ENCODE data around the gene PLTP.
"Not testable (repeated sequence)": the region's sequence is repeated elsewhere in the genome, so short reads cannot be mapped to it uniquely, and the experiment has no call there.

Gene PLTP

GRCh38 chr20:45886590-45887345 lies 25.2 kb downstream of the PLTP start:
- DNase-seq (ENCODE audit: low read depth, low spot score) = no peak

GRCh38 chr20:45883100-45883469 lies 28.9 kb downstream of the PLTP start:
- peak overlapping the region; percentile 5 for H3K4me3 ChIP-seq (ENCODE audit: low read length)
- DNase-seq (ENCODE audit: low read depth, low spot score) = peak; percentile 50

More at GRCh38 chr20:45886590-45887345, 25.2 kb downstream of the PLTP start:
- H3K4me3 ChIP-seq (ENCODE audit: low read length) = no peak overlapping the region

DNA sequence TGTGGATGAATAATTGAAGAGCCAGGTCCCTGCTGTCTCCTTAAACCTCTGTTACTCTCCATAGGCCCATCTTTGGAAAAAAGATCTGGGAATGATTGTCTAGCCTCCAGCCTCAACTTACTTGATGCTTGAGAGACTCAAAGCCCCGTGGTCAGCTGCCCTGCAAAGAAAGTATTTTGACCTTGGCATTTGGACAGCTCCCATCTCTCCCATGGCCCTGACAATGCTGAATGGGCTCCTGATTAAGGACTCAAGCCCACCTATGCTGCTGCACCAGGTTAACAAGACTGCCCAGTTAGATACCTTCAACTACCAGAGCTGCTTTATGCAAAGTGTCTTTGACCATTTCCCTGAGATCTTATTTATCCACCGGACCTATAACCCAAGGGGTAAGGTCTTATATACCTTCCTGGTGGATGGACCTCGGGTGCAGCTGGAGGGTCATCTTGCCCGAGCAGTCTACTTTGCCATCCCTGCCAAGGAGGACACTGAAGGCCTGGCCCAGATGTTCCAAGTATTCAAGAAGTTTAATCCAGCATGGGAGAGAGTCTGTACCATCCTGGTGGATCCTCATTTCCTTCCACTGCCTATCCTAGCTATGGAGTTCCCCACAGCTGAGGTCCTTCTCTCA lies 29.4 kb downstream of the PLTP start:
- H3K4me3 ChIP-seq (ENCODE audit: low read length) = peak overlapping the region; percentile 5; the same call in 1 of the 2 replicates
- no peak for DNase-seq (ENCODE audit: low read depth, low spot score)

GRCh38 chr20:45880988-45881788 lies 30.8 kb downstream of the PLTP start, which contains the start of gene ZSWIM1:
TSS of gene ZSWIM1 (plus strand) at chr20:45881227. CDS start at chr20:45882593, 1,366 bp downstream.
- DNase-seq (ENCODE audit: low read depth, low spot score) = peak; percentile 99
- peak within 1 kb of the TSS; percentile 69 for H3K4me3 ChIP-seq (ENCODE audit: low read length)

- DNase-seq (ENCODE audit: low read depth, low spot score) = no peak
- H3K4me3 ChIP-seq (ENCODE audit: low read length) = no peak overlapping the region
Measured at GRCh38 chr20:45878076-45878761, 33.7 kb downstream of the PLTP start.

- no peak for DNase-seq (ENCODE audit: low read depth, low spot score)
- H3K4me3 ChIP-seq (ENCODE audit: low read length) = no peak overlapping the region
Measured at GRCh38 chr20:45874576-45874975, 37.4 kb downstream of the PLTP start.

DNA sequence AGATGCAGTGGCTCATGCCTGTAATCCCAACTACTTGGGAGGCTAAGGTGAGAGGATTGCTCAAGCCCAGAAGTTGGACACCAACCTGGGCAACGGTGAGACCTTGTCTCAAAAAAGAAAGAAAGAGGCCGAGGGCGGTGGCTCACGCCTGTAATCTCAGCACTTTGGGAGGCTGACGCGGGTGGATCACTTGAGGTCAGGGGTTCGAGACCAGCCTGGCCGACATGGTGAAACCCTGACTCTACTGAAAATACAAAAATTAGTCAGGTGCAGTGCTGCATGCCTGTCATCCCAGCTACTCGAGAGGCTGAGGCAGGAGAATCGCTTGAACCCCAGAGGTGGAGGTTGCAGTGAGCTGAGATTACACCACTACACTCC lies 37.9 kb downstream of the PLTP start:
- H3K4me3 ChIP-seq (ENCODE audit: low read length); DNase-seq (ENCODE audit: low read depth, low spot score): not testable (repeated sequence)

- no peak for DNase-seq (ENCODE audit: low read depth, low spot score)
- no peak overlapping the region for H3K4me3 ChIP-seq (ENCODE audit: low read length)
Measured at GRCh38 chr20:45873409-45874103, 38.4 kb downstream of the PLTP start.

DNA sequence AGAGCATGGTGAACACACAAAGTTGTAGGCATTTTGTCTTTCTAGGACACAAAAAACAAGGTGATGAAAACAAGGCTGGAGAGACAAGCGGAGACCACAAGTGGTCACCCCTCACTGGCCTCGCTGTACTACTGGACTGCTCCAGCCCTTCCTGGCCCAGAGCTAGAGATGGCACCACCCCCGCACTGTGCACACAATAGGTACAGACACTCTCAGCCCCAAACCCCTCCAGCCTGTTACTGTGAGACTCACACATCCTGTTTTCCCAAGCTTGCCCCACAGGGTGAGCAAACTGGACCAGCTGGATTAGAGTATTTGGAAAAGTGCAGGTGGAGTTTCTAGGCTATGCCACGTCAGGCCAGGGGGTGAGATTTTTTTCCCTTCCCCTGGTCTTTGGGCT lies 39.3 kb downstream of the PLTP start:
- DNase-seq (ENCODE audit: low read depth, low spot score) = no peak
- no peak overlapping the region for H3K4me3 ChIP-seq (ENCODE audit: low read length)

DNA sequence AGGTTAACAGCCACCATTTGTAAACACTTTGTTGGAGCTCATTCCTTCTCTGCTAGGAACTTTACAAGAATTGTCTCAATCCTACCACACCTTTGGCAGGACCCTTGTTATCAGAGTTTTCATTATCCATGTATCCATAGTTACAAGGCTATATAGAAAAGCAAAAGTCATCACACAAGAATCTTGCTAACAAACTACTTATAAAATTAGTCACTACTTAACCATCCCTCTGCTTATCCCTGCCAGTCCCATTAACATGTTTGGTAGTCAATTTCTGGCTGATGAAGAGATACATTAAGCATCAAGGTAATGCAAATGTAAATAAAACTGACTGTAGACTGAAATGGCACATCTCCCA lies 44.2 kb downstream of the PLTP start:
- H3K4me3 ChIP-seq (ENCODE audit: low read length) = no peak overlapping the region
- DNase-seq (ENCODE audit: low read depth, low spot score) = no peak

- H3K4me3 ChIP-seq (ENCODE audit: low read length) = no peak overlapping the region
- DNase-seq (ENCODE audit: low read depth, low spot score) = no peak
Measured at GRCh38 chr20:45867136-45867818, 44.7 kb downstream of the PLTP start.

DNA sequence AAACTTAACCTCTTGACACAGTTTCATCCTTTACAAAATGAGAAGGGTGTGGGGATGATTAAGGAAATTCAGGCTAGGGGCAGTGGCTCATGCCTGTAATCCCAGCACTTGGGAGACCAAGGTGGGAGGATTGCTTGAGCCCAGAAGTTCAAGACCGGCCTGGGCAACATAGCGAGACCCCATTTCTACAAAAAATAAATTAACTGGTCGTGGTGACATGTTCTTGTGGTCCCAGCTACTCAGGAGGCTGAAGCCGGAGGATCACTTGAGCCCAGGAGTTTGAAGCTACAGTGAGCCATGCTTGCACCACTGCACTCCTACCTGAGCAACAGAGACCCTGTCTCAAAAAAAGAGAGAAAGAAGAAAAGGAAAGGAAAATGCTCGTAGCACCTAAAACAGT lies 45.5 kb downstream of the PLTP start:
- DNase-seq (ENCODE audit: low read depth, low spot score) = no peak
- H3K4me3 ChIP-seq (ENCODE audit: low read length) = no peak overlapping the region

DNA sequence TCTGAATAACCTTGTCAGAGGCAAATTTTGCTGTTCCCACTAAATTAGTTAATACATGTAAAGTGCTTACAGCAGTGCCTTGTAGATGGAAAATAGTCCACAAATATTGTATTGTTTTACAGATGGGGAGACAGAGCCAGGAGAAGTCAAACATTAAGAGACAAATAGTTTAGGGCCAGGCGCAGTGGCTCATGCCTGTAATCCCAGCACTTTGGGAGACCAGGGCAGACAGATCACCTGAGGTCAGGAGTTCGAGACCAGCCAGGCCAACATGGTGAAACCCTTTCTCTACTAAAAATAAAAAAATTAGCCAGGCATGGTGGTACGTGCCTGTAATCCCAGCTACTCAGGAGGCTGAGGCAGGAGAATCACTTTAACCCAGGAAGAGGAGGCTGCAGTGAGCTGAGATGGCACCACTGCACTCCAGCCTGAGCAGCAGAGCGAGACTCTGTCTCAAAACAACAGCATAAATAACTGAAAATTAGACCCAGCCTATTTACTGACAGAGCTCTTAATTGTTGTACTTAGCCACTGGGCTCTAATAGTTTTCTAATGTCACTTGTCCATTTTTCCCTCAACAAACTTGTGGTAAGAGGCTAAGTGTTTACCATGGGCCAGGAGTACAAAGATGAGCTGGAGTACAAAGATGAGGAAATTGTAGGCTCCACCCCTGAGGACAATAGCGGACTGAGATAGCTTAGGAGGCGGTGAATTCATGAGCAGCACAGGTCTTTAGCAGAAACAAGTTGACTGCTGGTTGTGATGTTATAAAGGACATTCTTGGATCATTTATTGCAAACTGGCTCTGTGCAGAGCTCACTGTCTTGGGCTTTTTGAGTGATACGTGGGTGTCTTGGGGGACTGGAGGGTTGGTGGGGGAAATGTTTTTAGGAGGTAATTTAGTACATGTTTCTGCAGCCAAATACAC lies 48.1 kb downstream of the PLTP start:
- no peak overlapping the region for H3K4me3 ChIP-seq (ENCODE audit: low read length)
- no peak for DNase-seq (ENCODE audit: low read depth, low spot score)

GRCh38 chr20:45861221-45862075 lies 50.5 kb downstream of the PLTP start:
- H3K4me3 ChIP-seq (ENCODE audit: low read length) = no peak overlapping the region
- no peak for DNase-seq (ENCODE audit: low read depth, low spot score)

GRCh38 chr20:45860560-45861220 lies 51.3 kb downstream of the PLTP start:
- H3K4me3 ChIP-seq (ENCODE audit: low read length) = no peak overlapping the region
- DNase-seq (ENCODE audit: low read depth, low spot score) = no peak

GRCh38 chr20:45859916-45860315 lies 52.0 kb downstream of the PLTP start:
- no peak for DNase-seq (ENCODE audit: low read depth, low spot score)
- H3K4me3 ChIP-seq (ENCODE audit: low read length) = no peak overlapping the region
